HG03565 (cell line): ENCODE data around the gene APLNR.

Experiments used
- ATAC-seq: cut with Tn5 transposase; IDR thresholded peaks from one replicate; pipeline ENCODE4 v1.9.1; 2021; ENCODE audit warnings: mild to moderate bottlenecking, moderate library complexity; ENCODE audit not compliant: unreplicated experiment

Gene APLNR

DNA sequence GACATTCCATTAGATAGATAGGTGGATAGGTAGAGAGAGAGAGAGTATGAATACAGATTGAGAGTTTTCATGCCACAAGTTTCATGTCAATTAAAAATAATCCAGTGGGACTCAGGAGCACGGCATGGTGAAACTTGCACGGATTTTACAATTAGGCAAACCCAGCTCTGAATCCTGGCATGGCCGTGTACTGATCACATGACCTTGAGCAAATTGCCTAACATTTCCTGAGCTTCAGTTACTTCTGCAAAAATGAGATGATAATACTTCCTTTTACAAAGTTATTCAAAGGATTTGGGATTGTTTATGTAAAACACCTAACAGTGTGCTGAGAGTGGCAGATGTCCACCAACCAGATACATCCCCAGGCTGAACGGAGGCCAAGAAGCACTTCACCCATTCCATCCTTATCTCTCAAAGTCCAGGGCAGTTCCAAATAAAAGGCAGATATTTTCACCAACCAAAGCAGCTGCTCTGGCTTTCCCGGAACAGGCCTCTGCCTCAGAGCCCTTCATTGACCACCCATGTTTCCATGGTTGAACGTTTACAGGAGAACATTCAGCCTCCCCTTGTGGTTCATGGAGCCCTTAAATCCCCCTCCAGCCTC is 17.9 kb downstream of the APLNR start:
- no peak for ATAC-seq

DNA sequence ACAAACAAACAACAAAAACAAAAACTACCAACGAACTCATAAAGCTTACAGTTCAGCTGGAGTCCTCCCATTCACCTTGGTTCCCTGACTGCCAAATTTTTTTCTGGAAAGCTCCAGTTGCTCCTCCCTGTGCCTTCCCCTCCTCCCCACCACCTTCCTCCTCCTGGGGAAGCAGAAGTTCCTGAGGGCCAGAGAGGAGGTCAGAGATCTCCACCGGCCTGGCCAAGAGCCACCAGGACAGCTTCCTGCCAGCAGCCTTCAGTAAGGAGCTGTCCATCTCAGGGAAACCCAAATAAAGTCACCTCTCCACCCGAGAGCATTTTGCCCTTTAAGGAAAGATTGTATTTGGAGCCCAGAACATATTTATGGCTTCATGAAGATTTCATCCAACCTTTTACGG is 20.0 kb downstream of the APLNR start:
- ATAC-seq, result no peak

DNA sequence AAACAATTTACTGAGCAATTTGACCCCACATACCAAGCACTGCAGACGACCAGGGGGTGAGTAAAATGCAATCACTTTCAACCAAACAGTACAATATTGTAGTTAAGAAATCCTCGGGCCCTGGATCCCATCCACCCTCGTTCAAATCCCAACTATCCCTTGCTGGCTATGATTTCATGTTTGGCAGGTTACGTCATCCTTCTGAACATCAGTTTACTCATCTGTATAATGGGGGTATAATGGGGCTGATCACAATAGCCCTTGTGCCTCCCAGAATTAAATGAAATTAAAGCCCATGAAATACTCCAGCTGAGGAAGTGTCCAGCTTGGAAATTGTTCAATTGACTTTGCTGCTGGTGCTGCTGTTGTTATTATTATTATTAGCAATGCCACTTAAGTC is 20.6 kb downstream of the APLNR start:
- ATAC-seq, result no peak

DNA sequence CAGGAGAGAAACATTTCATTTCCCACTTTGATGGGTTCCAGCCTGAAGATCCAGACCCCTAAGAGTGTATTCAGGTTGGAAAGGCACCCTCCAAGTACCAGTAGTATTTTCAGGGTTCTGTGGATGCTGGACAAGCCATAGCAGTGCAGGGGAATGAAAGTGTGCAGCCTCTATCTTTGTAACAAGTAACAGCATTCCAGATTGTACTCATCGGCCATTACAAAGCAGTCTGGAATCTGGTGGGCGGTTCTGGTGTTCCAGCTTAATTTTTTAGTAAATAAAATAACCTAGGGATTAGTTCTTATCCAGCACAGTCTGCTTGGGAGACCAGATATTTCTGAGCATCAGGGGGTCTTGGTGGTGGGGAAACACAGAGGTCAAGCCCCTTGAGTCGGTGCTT is 22.6 kb downstream of the APLNR start:
- no peak for ATAC-seq

DNA sequence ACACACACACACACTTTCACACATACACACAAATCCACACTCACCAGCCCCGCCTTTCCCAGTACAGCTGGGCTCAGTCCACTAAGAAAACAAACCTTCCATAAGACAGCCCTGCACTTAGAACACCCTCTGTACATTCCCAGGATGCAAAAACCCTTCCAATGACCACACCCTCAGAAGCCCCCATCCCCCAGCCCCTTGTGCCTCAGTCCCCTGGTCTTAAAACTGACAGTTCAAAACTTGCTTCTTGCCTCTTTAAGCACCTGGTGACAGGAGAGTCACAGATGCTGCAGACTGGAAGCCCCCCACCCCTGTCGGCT is 23.0 kb downstream of the APLNR start:
- no peak for ATAC-seq

DNA sequence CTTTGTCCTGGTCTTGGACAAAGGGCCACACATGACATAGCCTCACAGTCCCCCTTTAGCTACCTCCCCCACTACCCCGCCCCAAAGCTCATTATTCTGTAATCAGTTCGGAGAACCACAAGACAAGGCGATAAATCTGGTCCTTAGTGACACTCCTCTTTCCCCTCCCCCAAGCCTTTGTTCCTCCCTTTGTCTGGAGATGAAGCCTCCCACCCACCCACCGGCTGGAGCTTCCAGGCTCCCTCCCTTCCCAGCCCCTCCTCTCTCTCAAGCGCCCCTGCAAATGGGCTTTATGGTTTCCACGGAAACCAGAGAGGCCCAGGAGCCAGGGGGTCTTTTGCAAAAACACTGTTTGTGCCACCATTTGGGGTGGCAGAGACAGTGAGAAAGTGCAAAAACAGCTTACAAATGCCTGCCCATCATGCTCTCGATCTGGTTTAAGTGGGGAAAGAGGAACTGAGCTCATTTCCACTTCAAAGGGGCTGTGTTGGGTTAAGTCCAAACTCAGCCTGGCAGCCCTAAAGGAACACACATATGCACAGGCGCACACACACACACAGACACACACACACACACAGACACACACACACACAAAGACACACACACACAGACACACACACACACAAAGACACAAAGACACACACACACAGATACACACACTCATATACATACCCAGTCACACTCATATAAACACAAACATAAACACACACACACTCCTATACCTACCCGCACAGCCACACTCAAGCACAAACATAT is 23.5 kb downstream of the APLNR start:
- no peak for ATAC-seq

DNA sequence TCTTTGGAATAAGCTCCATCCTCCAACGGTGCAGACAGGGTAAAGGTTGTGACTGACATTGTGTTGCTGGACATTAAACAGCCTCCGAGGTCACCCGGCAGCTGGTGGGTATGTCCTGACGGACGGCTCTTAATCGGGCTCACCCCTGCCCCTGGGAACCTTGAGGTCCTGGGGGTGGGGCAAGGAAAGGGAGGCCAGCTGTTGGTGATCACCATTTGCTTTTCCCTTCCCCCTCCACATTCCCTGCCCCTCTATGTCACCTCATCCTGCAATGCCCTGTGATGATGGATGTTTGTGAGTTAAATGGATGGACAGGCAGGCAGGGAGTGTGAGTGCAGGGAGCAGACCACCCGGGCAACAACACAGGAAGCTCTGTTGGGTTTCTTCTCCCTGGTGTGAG is 26.3 kb downstream of the APLNR start:
- no peak for ATAC-seq

DNA sequence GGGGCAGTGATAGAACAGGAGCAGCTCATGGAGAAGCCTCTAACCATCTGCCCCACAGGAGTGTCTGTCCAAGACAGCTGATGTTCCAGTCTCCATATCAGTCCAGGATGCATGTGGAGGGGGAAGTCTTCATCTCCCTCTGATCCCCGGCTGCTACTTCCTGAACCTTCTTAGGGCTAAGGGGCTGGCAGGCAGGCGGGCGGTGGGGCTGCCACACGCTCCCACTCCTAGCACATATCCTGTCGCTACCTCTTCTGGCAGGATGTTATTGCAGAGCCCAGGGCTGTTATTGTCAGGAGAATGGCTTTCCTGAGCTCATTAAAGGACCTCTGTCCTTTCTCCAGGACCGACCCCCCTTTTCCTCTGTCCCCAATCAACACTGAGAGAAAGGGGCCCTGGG is 29.9 kb downstream of the APLNR start:
- ATAC-seq, result no peak

DNA sequence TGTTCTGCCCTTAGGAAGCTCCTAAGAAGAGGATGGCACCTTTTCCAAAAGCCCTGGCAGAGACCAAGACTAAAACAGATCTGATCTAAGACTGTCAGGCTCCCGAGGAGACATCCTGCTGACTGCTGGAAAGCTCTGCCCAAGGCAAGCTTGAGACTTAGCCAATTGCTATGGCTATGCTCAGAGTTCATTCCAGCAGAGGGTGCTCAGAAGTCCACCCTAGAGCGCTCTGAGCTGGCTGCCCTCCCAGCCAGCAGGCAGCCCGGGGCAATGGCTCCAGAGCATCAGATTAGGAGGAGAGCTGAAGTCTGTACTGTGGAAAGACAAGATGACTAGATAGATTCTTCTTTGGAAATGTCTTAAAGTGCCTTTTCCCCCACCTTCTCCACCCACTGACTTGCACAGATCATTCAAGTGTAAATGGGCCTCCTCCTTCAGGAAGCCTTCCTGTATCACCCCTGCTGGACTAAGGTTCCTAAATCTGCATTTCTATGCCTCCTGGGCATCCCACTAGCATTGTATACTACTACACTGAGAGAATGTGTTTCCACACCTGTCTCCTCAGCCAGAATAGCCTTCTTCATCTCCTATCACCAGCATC is 31.9 kb downstream of the APLNR start:
- ATAC-seq, result no peak

DNA sequence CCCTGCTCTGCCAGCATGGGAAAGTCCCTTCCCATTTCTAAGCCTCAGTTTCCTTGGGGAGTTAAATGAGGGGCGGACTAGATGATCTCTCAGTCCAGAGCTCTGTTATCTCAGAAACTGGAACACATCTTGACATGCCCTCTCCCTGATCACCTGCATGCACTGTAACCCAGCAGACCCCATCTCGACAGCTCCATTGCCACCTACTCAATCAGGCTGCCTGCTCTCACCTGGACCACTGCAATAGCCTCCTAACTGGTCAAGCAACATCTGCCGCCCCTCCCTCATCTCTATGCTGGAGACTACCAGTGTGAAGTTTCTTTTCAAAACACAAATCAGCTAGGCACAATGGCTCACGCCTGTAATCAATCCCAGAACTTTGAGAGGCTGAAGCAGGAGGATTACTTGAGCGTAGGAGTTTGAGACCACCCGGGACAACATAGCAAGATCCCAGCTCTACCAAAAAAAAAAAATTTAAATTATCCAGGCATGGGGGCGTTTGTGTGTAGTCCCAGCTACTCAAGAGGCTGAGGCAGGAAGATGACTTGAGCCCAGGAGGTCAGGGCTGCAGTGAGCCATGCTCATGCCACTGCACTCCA is 33.1 kb downstream of the APLNR start:
- ATAC-seq, result no peak

DNA sequence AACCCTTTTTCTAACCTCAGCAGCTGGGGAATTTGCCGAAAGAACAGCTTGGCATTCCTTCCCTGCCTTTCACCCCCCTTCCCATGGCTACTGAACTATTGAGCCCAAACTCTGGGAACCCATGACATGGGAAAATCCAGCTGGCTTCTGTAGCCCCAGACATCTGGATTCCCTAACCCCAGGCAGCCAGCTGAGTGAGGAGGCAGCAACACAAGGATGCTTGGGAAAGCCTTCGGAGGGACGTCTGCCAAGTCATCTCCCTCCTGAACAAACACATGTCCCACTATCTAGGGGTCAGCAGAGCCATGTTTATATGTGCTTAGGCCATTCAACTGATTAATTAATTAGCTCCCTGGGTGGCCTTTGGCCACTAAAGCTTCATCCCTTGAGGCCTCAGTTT is 33.7 kb downstream of the APLNR start:
- no peak for ATAC-seq

DNA sequence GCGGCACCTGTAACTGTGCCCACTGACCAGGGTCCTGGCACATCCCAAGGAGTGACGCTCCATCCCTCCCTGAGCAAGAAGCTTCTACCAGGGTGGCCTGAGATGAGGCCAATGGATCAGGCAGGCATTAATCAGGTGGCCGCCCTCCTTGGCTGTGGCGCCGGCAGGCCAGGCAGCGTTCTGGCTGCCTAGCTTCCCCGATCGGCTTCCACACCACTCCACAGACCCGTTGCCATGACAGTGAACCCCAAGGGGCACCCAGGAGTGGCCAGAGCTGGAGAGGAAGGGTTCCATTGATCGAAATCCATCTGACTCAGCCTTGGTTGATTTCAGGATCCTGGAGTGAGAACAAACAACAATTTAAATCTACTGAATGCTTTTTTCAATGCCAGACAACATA is 34.8 kb downstream of the APLNR start:
- no peak for ATAC-seq

DNA sequence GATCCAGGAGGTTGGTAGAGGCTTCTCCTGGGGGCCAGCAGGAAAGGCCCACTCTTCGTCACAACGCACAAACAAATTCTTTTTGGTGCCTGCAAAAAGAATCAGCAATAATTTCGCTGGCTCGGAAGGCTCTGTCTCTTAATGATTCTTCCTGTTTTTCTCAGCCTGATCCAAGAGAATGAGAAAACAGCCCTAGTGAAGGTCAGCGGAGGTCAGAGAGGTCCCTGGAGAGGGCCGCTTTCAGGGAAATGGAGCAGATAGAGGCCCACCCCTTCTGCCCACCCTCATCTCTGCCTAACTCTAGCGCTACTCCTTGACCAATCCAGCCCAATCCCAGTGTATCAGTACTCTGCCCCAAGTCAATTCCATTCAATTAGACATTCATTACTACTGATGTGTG is 36.1 kb downstream of the APLNR start:
- no peak for ATAC-seq

DNA sequence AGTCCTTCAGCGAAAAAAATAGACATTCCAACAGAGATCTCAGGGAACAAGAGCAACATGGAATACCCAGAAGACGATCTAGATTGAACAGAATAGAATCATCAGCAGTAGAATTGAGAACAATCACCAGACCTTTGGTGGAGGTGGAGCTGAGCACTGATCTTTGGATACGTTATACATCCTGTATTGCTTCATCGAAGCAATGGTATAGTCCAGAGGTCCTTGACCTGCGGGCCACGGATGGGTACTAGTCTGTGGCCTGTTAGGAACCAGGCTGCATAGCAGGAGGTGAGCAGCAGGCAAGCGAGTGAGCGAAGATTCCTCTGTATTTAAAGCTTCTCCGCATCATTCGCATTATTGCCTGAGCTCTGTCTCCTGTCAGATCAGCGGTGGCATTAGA is 37.7 kb downstream of the APLNR start:
- no peak for ATAC-seq

DNA sequence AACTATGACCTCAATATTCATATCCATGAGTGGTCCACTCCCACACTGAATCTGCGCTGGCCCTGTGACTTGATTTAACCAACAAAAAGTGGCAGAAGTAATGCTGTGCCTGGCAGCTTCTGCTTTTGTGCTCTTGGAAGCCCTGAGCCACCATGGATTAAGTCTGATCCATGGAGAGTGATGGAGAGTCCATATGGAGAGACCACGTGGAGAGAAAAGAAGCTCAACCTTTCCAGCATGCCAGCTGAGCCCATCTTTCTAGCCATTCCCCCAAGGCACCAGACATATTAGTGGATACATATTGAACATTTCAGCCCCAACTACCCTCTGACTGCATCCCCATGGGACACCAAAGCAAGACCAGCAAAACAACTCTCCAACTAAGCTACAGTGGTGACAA is 39.3 kb downstream of the APLNR start:
- ATAC-seq, result no peak

DNA sequence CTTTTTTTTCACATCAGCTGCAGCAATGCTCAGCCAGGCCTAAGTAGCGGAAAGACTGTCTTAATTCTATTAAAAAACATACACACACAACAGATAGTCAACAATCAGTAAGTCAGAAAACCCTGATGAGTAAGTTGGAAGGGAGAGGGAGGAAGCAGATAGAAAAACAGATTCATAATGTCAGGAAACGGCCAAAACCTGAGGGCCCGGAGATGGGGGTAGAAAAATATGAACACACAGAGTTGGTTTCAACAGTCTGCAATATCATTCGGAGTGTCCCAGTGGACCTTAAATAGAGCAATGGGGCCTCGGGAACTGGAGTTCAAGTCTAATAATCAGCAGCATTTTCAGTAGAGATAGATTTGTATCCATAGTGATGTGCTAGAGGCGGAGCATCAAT is 40.5 kb downstream of the APLNR start:
- ATAC-seq, result no peak

DNA sequence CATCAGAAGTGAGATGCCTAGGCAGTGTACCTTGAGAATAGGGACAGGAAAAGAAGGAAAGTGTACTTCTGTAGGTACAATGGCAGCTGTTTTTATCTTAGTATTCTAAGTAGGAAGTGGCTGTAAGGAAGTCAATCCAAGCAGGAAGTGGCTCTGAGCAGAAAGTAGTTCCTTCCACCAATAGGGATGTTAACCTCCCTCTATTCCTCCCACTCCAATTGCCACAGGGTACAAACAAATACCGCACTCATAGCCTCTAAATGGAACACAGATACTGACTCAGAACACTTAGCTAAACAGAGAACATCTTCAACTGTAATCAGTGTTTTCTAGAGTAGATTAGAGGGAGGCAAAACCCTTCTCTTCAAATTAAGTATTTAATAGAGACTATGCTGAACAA is 44.7 kb downstream of the APLNR start:
- ATAC-seq, result no peak

DNA sequence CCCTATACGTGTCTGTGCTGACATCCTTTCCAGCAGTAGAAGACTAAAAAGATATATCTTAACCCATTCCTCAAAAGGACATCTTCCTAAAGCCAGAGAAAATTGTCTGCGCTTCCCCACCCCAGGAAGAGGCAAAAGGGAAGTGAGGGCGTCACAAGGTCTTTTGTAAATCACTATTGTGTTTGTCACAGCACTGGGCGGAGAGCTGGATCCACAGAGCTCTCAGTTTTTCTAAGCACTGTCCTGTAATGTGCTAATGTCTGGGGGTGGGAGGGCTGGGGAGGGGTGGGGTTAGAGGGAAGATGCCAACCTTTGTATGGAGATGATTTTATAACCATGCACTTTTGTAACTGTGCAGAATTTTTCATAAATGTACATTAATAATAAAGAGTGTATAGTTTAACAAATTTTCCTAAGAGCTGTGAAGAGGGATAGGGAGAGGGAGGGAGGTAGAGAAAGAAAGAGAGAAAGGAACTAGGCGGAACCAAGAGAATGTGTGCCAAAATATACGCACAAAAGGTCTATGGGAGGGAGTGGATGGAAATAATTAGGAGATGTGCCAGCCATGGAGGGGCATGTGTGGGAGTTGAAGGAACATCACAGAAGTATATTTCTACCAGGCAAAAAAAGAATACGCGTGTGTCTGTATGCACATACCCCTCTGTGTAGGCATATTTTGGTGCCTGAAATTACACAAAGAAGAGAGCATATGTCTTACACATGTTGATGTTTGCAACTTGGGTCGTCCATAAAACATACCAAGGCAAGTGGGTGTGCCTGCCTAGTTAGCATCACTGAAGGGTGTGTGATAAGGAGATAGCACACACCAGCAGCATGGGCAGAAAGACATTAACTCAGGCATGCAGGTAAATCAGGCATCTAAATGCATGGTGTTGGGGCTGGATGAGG is 45.5 kb downstream of the APLNR start:
- no peak for ATAC-seq

DNA sequence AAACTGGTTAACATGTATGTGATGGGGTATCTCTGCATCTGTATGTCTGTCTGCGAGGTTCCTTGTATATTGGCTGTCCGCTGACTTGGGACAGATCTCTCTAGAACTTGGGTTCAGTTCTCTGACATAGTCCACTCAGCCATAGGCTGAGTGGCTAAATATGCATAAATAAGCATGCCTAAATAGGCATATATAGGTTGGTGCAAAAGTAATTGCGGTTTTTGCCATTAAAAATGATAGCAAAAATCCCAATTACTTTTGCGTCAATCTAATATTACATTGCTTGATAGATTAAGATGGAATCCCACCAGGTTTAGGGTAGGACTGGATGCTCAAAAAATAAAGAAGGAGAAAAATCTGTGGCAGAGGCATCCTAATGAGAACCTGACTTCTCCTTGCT is 46.5 kb downstream of the APLNR start:
- ATAC-seq, result no peak
